ENCODE data around the gene SETBP1.

DNA sequence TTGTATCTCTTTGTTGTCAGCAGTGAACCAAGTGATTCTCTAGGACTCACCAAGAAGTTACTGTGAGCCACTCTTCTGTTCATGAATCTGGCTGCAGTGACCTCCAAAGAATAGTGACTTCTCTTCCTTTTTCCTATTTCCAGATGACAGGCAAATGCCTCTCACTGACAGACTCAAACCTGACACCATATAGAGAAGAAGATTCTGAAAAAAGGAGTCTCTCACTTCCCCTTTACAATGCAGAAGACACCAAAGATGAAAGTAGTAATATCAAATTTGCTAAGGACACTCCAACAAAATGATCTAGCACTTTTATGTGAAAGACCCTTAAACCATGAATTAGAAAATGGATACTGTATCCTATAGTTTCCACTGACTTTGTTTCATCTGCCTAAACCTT lies 44.4 kb upstream of the SETBP1 start:
- TF ChIP-seq CTCF (IDR thresholded peaks at IDR 0.05; ENCODE audit: low read depth, low read length, poor library complexity, severe bottlenecking) (no peak), EZH2phosphoT487 (IDR thresholded peaks at IDR 0.05; ENCODE audit: borderline replicate concordance, low read length) (no peak)
